Keratinocyte (primary cell): ENCODE measurements around the gene KAT6B.

ENCODE experiments used
- EZH2 ChIP-seq: IDR thresholded peaks from one replicate; pipeline ENCODE4 v1.6.1; 2012; ENCODE audit warnings: inconsistent platforms, mild to moderate bottlenecking, low read length, moderate library complexity
- TF ChIP-seq, protein P1 (sequence below), 3 experiments: IDR thresholded peaks in 1 of 3; conservative IDR thresholded peaks in 1 of 3; optimal IDR thresholded peaks in 1 of 3; 2 replicates in 2 of 3; 3 replicates in 1 of 3; pipeline versions ENCODE3 to v1.5.1; 2011; ENCODE audit warnings: low read length in 3 of 3, mild to moderate bottlenecking in 3 of 3, moderate library complexity in 2 of 3, control low read depth in 1 of 3, inconsistent platforms in 1 of 3; ENCODE audit not compliant: insufficient read depth in 2 of 3; ENCODE audit errors: extremely low read depth in 1 of 3

DNA sequence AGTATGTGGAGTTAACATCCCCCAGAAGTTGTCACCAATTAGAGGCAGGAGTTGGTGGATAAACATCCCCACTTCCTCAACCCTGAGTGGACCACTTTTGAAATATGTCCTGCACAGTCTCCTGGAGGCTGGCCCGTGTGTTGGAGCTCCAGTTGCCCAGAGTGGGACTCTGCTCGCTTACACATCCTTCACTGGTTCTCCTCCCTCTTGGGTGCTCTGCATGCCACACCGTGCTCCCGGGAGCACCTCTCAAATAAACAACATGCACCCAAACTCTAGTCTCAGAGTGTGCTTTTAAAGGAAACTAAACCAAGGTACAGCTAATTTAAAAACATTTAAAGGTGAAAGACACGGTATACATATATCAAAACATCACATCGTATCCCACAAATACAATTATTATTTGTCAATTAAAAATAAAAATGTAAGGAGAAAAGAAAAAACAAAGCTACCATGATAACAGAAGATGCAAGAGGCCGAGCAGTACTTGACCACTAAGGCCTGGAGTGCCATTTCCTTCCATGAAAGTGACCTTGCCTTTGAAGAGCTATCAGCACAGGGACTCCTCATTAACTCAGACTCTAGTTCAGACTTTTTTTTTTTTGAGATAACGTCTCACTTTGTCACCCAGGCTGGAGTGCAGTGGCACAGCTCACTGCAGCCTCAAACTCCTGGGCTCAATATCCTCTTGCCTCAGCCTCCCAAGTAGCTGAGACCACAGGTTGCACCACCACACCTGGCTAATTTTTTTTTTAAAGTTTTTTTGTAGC, 237.2 kb downstream of the KAT6B start:
- TF ChIP-seq, protein P1, sequence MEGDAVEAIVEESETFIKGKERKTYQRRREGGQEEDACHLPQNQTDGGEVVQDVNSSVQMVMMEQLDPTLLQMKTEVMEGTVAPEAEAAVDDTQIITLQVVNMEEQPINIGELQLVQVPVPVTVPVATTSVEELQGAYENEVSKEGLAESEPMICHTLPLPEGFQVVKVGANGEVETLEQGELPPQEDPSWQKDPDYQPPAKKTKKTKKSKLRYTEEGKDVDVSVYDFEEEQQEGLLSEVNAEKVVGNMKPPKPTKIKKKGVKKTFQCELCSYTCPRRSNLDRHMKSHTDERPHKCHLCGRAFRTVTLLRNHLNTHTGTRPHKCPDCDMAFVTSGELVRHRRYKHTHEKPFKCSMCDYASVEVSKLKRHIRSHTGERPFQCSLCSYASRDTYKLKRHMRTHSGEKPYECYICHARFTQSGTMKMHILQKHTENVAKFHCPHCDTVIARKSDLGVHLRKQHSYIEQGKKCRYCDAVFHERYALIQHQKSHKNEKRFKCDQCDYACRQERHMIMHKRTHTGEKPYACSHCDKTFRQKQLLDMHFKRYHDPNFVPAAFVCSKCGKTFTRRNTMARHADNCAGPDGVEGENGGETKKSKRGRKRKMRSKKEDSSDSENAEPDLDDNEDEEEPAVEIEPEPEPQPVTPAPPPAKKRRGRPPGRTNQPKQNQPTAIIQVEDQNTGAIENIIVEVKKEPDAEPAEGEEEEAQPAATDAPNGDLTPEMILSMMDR (optimal IDR thresholded peaks at IDR 0.05 in 1 of 3, IDR thresholded peaks at IDR 0.05 in 1 of 3, conservative IDR thresholded peaks at IDR 0.05 in 1 of 3; ENCODE audit: extremely low read depth in 1 of 3, insufficient read depth in 2 of 3, low read length in 3 of 3), result no peak
- TF ChIP-seq EZH2, result no peak
